Bronchial epithelial cell (primary cell): ENCODE data around the gene C11orf86. TPM values are rescaled to one million over a fixed set of nuclear protein-coding genes. Genes with fewer than 3 reads are reported as not detected.
A peak's percentile ranks its signal among the peaks of the same experiment; 100 is the strongest.

Source experiments
- DNase-seq: peaks from one replicate; pipeline ENCODE4 v3.0.0-alpha.2; 2010; ENCODE audit warnings: low read depth
- FAIRE-seq: peaks from 2 replicates; lab custom pipeline; 2011; peaks lifted over from hg19 to GRCh38; lab: Jason Lieb, UNC
- H3K27me3 ChIP-seq: 2 replicates; pipeline ENCODE4 v1.5.1; 2011; ENCODE audit warnings: low read length; ENCODE audit not compliant: control insufficient read depth, insufficient read depth
- H3K36me3 ChIP-seq: 2 replicates; pipeline ENCODE4 v1.5.1; 2011; ENCODE audit warnings: low read length; ENCODE audit not compliant: control insufficient read depth, insufficient read depth
- H3K4me3 ChIP-seq: 2 replicates; pipeline ENCODE4 v1.5.1; 2011; ENCODE audit warnings: mild to moderate bottlenecking, low read depth, low read length, control low read depth
- total RNA-seq: library from RNA; depleted of rRNA; stranded (reverse); fragments of >200 nt; gene quantifications from 2 replicates; pipeline ENCODE4 v1.2.1, GENCODE V29; 2014
- TF ChIP-seq, protein P1 (sequence below): IDR thresholded peaks from 2 replicates; pipeline ENCODE4 v1.5.1; 2011; ENCODE audit warnings: mild to moderate bottlenecking, moderate library complexity, low read length, control low read depth, inconsistent platforms; ENCODE audit not compliant: insufficient read depth, severe bottlenecking

C11orf86 gene
- total RNA-seq, 1 donor from 2014 or later: not detected

- DNase-seq: no peak
These were observed 4.4 kb downstream of the C11orf86 start for GRCh38 chr11:66979336-66979980.

DNA sequence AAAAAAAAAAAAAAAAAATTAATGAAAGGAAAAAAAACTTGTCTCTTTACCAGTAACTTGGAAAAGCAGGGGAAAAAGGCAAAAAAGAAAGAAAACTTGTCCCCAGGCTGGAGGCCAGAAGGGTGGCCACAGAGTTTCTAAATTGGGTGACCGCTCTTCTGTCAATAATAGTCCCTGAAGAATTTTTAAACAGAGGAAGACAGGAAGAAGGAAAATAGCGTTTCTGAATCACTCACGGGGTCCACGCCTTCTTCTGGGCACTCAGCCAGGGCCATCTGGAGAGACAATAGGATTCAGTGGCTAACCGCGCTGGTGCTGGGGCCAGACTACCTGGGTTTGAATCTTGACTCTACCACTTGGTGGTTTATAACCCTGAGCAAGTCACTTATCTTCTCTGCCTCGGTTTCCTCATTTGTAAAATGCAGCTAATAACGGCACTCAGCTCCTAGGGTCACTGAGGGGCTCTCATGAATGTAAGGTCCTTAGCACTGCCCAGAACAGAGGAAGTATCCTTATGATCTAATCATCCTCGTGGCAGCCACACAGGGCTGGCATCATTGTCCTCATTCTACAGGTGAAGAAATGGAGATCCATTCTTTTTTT is 7.0 kb downstream of the C11orf86 start:
- TF ChIP-seq, protein P1, sequence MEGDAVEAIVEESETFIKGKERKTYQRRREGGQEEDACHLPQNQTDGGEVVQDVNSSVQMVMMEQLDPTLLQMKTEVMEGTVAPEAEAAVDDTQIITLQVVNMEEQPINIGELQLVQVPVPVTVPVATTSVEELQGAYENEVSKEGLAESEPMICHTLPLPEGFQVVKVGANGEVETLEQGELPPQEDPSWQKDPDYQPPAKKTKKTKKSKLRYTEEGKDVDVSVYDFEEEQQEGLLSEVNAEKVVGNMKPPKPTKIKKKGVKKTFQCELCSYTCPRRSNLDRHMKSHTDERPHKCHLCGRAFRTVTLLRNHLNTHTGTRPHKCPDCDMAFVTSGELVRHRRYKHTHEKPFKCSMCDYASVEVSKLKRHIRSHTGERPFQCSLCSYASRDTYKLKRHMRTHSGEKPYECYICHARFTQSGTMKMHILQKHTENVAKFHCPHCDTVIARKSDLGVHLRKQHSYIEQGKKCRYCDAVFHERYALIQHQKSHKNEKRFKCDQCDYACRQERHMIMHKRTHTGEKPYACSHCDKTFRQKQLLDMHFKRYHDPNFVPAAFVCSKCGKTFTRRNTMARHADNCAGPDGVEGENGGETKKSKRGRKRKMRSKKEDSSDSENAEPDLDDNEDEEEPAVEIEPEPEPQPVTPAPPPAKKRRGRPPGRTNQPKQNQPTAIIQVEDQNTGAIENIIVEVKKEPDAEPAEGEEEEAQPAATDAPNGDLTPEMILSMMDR: no peak

More at GRCh38 chr11:66979336-66979980, 4.4 kb downstream of the C11orf86 start:
- H3K36me3 ChIP-seq: no peaks in the 10 kb centered on the region
- TF ChIP-seq, protein P1: no peak
- no peak overlapping the region for H3K4me3 ChIP-seq
- FAIRE-seq: no peak
- no peaks in the 10 kb centered on the region for H3K27me3 ChIP-seq

GRCh38 chr11:66983275-66983924 is 8.3 kb downstream of the C11orf86 start:
- no peak overlapping the region for H3K4me3 ChIP-seq
- no peak for FAIRE-seq
- DNase-seq: no peak
- TF ChIP-seq, protein P1: no peak
- H3K27me3 ChIP-seq: no peaks in the 10 kb centered on the region
- H3K36me3 ChIP-seq: no peaks in the 10 kb centered on the region

More for the DNA sequence above, 7.0 kb downstream of the C11orf86 start:
- Histone ChIP-seq H3K27me3 (no peaks in the 10 kb centered on the region), H3K36me3 (no peaks in the 10 kb centered on the region), H3K4me3 (no peak overlapping the region)
- peak; percentile 88 for DNase-seq
- FAIRE-seq: peak; percentile 7

DNA sequence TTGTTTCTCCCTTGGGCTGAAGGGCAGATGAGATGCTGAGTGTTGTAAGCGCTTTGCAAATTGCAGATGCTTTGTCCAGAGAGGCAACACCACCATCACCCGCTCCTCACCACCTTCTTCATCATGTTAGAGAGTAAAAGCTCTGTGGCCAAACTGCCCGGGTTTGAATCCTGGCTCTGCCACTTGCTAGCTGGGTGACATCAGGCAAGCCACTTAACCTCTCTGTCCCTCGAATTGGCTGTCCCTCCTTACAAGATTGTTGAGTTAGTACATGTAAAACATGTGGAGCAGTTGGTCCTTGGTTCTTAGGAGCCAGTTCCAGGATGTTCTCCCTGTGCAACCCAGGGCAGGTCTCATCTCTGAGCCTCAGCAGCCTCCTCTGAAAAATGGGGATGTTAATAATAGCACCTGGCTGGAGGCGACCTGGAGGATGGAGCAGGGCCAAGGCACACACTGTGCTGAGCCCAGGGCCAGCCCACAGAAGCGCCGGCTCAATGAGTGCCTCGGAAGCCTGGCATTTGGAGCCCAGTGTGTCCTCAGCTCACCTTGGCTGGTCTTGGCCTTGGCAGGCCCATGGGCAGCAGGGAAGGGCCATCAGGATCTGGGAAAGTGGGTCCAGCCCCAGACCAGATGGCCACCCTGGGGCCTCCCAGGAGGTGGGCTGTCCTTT is 10.5 kb downstream of the C11orf86 start:
- Histone ChIP-seq H3K4me3 (no peak overlapping the region), H3K27me3 (no peaks in the 10 kb centered on the region), H3K36me3 (no peaks in the 10 kb centered on the region)
- no peak for DNase-seq
- TF ChIP-seq, protein P1: no peak
- FAIRE-seq: no peak

- DNase-seq (peak; percentile 75), FAIRE-seq (no peak)
- TF ChIP-seq, protein P1: no peak
These were observed 11.1 kb downstream of the C11orf86 start for GRCh38 chr11:66986178-66986545.

More at GRCh38 chr11:66986178-66986545, 11.1 kb downstream of the C11orf86 start:
- H3K4me3 ChIP-seq: no peak overlapping the region
- no peaks in the 10 kb centered on the region for H3K27me3 ChIP-seq
- H3K36me3 ChIP-seq: no peaks in the 10 kb centered on the region
